Measurements from ENCODE around the gene TNRC6B.
A peak's percentile ranks its signal among the peaks of the same experiment; 100 is the strongest.
"Not testable (repeated sequence)": the region's sequence is repeated elsewhere in the genome, so short reads cannot be mapped to it uniquely, and the experiment has no call there.

TNRC6B gene

DNA sequence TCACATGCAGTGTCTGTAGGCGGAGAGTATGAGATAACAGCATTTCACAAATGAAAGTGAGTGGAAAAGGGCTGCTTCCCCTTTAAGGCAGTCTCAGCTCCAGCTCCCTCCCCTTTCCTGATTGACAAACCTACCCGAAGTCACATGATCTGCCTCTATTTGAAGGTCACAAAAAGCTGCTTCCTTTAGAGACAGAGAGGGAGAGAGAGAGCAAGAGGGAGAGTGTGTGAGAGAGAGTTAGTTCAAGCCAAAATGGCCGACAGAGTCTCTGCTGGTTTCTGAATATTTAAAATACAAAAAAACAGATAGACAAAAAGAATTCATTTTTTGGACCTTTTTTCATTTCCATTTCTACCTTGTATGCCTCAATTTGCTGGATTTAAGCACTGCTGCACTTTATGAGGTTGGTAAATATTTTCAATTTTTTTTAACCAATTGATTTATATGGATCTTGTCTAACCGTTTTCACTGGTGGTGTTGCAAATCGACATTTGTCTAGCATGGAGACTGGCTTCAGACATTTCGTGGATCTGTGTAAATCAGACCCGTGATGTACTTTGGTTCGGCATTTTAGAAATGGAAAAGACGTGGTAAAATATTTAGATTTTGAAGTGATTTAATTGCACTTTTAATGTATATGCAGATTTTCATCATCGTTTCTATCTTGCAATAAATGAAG, at the start of gene TNRC6B:
Gene TNRC6B, plus strand, starts transcription at position 188 of the 679 bp plus-strand sequence. Its CDS starts 211 bp downstream, at position 399.
- Mint-ChIP-seq H3K4me1 (peaks cover 37 to 61% of the 10 kb centered on the region in 2 donors), H3K36me3 (peaks cover 0 to 4% of the 10 kb centered on the region in 2 donors), H3K9me3 (no peaks in the 10 kb centered on the region), H3K4me3 (peak within 1 kb of the TSS; percentile 75 to 79), H3K27ac (peak within 1 kb of the TSS; percentile 44), H3K27me3 (no peaks in the 10 kb centered on the region)
- DNase-seq (peak; percentile 81), ATAC-seq (replicated peaks) (peak; percentile 97)

- DNase-seq: no peak
- no peak overlapping the region for H3K27ac Mint-ChIP-seq
- peaks cover 6 to 11% of the 10 kb centered on the region in 2 donors for H3K4me1 Mint-ChIP-seq
- H3K36me3 Mint-ChIP-seq: peaks cover 14 to 28% of the 10 kb centered on the region in 2 donors
- ATAC-seq (replicated peaks): peak; percentile 72 to 90
- H3K9me3 Mint-ChIP-seq: no peaks in the 10 kb centered on the region
- peak overlapping the region in 1 of 2 donors; percentile 4 for H3K4me3 Mint-ChIP-seq
- H3K27me3 Mint-ChIP-seq: no peaks in the 10 kb centered on the region
Observed at GRCh38 chr22:40128989-40129388, 48.7 kb upstream of the TNRC6B start.

- Mint-ChIP-seq H3K9me3 (no peaks in the 10 kb centered on the region), H3K36me3 (peaks cover 5 to 15% of the 10 kb centered on the region in 2 donors), H3K27ac (peak overlapping the region; percentile 7), H3K27me3 (no peaks in the 10 kb centered on the region), H3K4me3 (no peak overlapping the region), H3K4me1 (no peaks in the 10 kb centered on the region)
- DNase-seq (no peak), ATAC-seq (replicated peaks) (no peak)
Observed at GRCh38 chr22:40137132-40137531, 40.6 kb upstream of the TNRC6B start.

DNA sequence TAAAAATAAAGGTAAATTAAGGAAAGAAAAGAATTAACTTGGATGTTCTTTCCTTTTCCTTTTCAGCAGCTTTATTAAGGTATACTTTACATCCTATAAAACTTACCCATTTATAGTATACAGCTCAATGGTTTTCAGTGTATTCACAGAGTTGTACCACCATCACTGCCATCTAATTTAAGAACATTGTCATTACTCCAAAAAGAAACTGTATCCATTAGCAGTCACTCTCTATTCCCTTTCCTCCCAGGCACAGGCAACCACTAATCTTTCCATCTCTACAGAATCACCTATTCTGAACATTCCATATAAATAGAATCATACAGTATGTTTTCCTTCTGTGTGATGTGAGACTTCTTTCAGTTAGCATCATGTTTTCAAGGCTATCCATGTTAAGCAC, 38.9 kb upstream of the TNRC6B start:
- H3K36me3 Mint-ChIP-seq: peaks cover 0 to 12% of the 10 kb centered on the region in 2 donors
- ATAC-seq (replicated peaks): no peak
- no peak overlapping the region for H3K27ac Mint-ChIP-seq

GRCh38 chr22:40147388-40148176, 30.1 kb upstream of the TNRC6B start:
- Mint-ChIP-seq H3K27ac (no peak overlapping the region), H3K27me3 (no peaks in the 10 kb centered on the region), H3K4me3 (no peak overlapping the region), H3K9me3 (no peaks in the 10 kb centered on the region), H3K36me3 (peaks cover 3 to 16% of the 10 kb centered on the region in 2 donors), H3K4me1 (peaks cover 0 to 2% of the 10 kb centered on the region in 2 donors)
- DNase-seq: no peak
- ATAC-seq (replicated peaks): no peak

More for the DNA sequence above, 38.9 kb upstream of the TNRC6B start:
- Mint-ChIP-seq H3K4me3 (no peak overlapping the region), H3K27me3 (no peaks in the 10 kb centered on the region), H3K9me3 (no peaks in the 10 kb centered on the region), H3K4me1 (no peaks in the 10 kb centered on the region)
- DNase-seq: no peak

DNA sequence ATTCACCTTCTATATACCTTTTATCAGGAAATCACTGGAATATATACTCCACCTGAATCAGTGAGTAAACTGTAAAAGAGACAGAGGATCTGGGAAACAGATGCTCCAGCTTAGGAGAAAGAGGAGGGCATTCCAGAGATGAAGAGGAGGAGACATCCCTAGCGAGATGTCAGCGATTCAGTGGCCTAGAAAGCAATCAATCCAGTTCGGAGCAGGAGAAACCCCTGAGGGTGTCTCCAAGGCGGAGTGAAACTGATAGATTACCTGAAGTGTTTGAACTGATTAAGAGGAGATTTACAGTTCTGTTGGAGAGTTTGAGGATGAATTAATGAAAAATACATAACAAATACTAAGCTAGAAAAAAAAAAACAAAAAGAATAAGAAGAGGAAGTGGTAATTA, 24.5 kb upstream of the TNRC6B start:
- no peak for ATAC-seq (replicated peaks)
- H3K27ac Mint-ChIP-seq: peak overlapping the region; percentile 75
- peaks cover 3 to 16% of the 10 kb centered on the region in 2 donors for H3K36me3 Mint-ChIP-seq
- peaks cover 8 to 14% of the 10 kb centered on the region in 2 donors for H3K4me1 Mint-ChIP-seq
- H3K27me3 Mint-ChIP-seq: no peaks in the 10 kb centered on the region
- no peaks in the 10 kb centered on the region for H3K9me3 Mint-ChIP-seq
- DNase-seq: no peak
- no peak overlapping the region for H3K4me3 Mint-ChIP-seq

GRCh38 chr22:40153705-40154104, 24.0 kb upstream of the TNRC6B start:
- ATAC-seq (replicated peaks): no peak
- Mint-ChIP-seq H3K4me1 (peaks cover 8 to 14% of the 10 kb centered on the region in 2 donors), H3K27me3 (no peaks in the 10 kb centered on the region), H3K9me3 (no peaks in the 10 kb centered on the region), H3K36me3 (peaks cover 3 to 16% of the 10 kb centered on the region in 2 donors), H3K4me3 (no peak overlapping the region), H3K27ac (peak overlapping the region; percentile 75)
- DNase-seq: no peak

GRCh38 chr22:40156001-40156516, 21.7 kb upstream of the TNRC6B start:
- peak overlapping the region; percentile 82 for H3K27ac Mint-ChIP-seq
- H3K9me3 Mint-ChIP-seq: no peaks in the 10 kb centered on the region
- ATAC-seq (replicated peaks): peak; percentile 61 to 71
- peaks cover 2 to 9% of the 10 kb centered on the region in 2 donors for H3K36me3 Mint-ChIP-seq
- H3K4me3 Mint-ChIP-seq: no peak overlapping the region
- no peak for DNase-seq
- no peaks in the 10 kb centered on the region for H3K27me3 Mint-ChIP-seq
- H3K4me1 Mint-ChIP-seq: peaks cover 6 to 14% of the 10 kb centered on the region in 2 donors

DNA sequence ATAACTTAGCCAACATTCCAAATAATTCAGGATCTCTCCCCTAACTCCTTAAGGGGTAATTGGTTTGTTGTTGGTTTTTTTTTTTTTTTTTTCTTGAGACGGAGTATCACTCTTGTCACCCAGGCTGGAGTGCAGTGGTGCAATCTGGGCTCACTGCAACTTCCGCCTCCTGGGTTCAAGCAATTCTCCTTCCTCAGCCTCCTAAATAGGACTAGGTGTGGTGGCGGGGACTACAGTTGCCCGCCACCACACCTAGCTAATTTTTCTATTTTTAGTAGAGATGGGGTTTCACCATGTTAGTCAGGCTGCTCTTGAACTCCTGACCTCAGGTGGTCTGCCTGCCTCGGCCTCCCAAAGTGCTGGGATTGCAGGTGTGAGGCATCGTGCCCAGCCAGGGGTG, 21.0 kb upstream of the TNRC6B start:
- ATAC-seq (replicated peaks); H3K36me3 Mint-ChIP-seq; H3K27ac Mint-ChIP-seq; H3K4me3 Mint-ChIP-seq; H3K27me3 Mint-ChIP-seq; DNase-seq; H3K9me3 Mint-ChIP-seq: not testable (repeated sequence)
- peaks cover 6 to 14% of the 10 kb centered on the region in 2 donors for H3K4me1 Mint-ChIP-seq

- no peaks in the 10 kb centered on the region for H3K9me3 Mint-ChIP-seq
- H3K36me3 Mint-ChIP-seq: peaks cover 2 to 8% of the 10 kb centered on the region in 2 donors
- H3K27me3 Mint-ChIP-seq: no peaks in the 10 kb centered on the region
- H3K4me1 Mint-ChIP-seq: peaks cover 6 to 14% of the 10 kb centered on the region in 2 donors
- DNase-seq (no peak), ATAC-seq (replicated peaks) (no peak)
- no peak overlapping the region for H3K27ac Mint-ChIP-seq
- no peak overlapping the region for H3K4me3 Mint-ChIP-seq
Observed at GRCh38 chr22:40157330-40157945, 20.3 kb upstream of the TNRC6B start.

- Mint-ChIP-seq H3K27me3 (no peaks in the 10 kb centered on the region), H3K36me3 (peaks cover 13 to 16% of the 10 kb centered on the region in 2 donors), H3K4me1 (no peaks in the 10 kb centered on the region), H3K4me3 (no peak overlapping the region), H3K27ac (no peak overlapping the region), H3K9me3 (peaks cover 0 to 2% of the 10 kb centered on the region in 2 donors)
- no peak for ATAC-seq (replicated peaks)
- DNase-seq: no peak
Observed at GRCh38 chr22:40161194-40161593, 16.5 kb upstream of the TNRC6B start.

GRCh38 chr22:40165537-40165936, 12.2 kb upstream of the TNRC6B start:
- H3K4me3 Mint-ChIP-seq; H3K27me3 Mint-ChIP-seq; H3K9me3 Mint-ChIP-seq; H3K27ac Mint-ChIP-seq; H3K4me1 Mint-ChIP-seq; DNase-seq; ATAC-seq (replicated peaks): not testable (repeated sequence)
- peaks cover 19 to 22% of the 10 kb centered on the region in 2 donors for H3K36me3 Mint-ChIP-seq

- Mint-ChIP-seq H3K27ac (peak overlapping the region; percentile 37), H3K9me3 (no peaks in the 10 kb centered on the region), H3K27me3 (no peaks in the 10 kb centered on the region), H3K4me3 (no peak overlapping the region), H3K4me1 (peaks cover 31 to 52% of the 10 kb centered on the region in 2 donors), H3K36me3 (peaks cover 0 to 3% of the 10 kb centered on the region in 2 donors)
- no peak for DNase-seq
- ATAC-seq (replicated peaks): no peak
Observed at GRCh38 chr22:40175611-40176244, 2.0 kb upstream of the TNRC6B start.

Measured in stimulated activated naive B cell treated with anti-CD40 and anti-IgM and Interleukin-4, amounts not matched to agents 10 μg/mL and 1 μg/mL and 100 μg/mL, for 72 hours (primary cell).